Bronchial epithelial cell (primary cell): ENCODE data around the gene SUMO4. TPM values are rescaled to one million over a fixed set of nuclear protein-coding genes. Genes with fewer than 3 reads are reported as not detected.

Experiments used
- DNase-seq: peaks from one replicate; pipeline ENCODE4 v3.0.0-alpha.2; 2010; ENCODE audit warnings: low read depth
- FAIRE-seq: peaks from 2 replicates; lab custom pipeline; 2011; peaks lifted over from hg19 to GRCh38; lab: Jason Lieb, UNC
- H3K27me3 ChIP-seq: 2 replicates; pipeline ENCODE4 v1.5.1; 2011; ENCODE audit warnings: low read length; ENCODE audit not compliant: control insufficient read depth, insufficient read depth
- H3K36me3 ChIP-seq: 2 replicates; pipeline ENCODE4 v1.5.1; 2011; ENCODE audit warnings: low read length; ENCODE audit not compliant: control insufficient read depth, insufficient read depth
- H3K4me3 ChIP-seq: 2 replicates; pipeline ENCODE4 v1.5.1; 2011; ENCODE audit warnings: mild to moderate bottlenecking, low read depth, low read length, control low read depth
- total RNA-seq: library from RNA; depleted of rRNA; stranded (reverse); fragments of >200 nt; gene quantifications from 2 replicates; pipeline ENCODE4 v1.2.1, GENCODE V29; 2014
- TF ChIP-seq, protein P1 (sequence below): IDR thresholded peaks from 2 replicates; pipeline ENCODE4 v1.5.1; 2011; ENCODE audit warnings: mild to moderate bottlenecking, moderate library complexity, low read length, control low read depth, inconsistent platforms; ENCODE audit not compliant: insufficient read depth, severe bottlenecking

The SUMO4 gene
- total RNA-seq, 1 donor from 2014 or later: 0.79 TPM

DNA sequence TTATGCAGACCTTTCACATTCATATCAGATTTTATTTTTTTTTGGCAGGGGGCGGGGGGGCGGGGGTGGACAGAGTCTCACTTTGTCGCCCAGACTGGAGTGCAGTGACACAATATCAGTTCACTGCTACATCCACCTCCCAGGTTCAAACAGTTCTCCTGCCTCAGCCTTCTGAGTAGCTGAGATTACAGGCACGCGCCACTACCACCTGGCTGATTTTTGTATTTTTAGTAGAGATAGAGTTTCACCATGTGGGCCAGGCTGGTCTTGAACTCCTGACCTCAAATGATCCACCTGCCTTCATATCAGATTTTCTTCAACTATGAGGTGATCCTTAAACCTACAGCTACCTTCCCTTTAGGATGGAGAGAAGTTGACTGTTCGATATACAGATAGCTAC is 8.0 kb upstream of the SUMO4 start:
- DNase-seq: no peak
- Histone ChIP-seq H3K27me3 (no peaks in the 10 kb centered on the region), H3K36me3 (no peaks in the 10 kb centered on the region), H3K4me3 (no peak overlapping the region)
- FAIRE-seq: no peak
- TF ChIP-seq, protein P1, sequence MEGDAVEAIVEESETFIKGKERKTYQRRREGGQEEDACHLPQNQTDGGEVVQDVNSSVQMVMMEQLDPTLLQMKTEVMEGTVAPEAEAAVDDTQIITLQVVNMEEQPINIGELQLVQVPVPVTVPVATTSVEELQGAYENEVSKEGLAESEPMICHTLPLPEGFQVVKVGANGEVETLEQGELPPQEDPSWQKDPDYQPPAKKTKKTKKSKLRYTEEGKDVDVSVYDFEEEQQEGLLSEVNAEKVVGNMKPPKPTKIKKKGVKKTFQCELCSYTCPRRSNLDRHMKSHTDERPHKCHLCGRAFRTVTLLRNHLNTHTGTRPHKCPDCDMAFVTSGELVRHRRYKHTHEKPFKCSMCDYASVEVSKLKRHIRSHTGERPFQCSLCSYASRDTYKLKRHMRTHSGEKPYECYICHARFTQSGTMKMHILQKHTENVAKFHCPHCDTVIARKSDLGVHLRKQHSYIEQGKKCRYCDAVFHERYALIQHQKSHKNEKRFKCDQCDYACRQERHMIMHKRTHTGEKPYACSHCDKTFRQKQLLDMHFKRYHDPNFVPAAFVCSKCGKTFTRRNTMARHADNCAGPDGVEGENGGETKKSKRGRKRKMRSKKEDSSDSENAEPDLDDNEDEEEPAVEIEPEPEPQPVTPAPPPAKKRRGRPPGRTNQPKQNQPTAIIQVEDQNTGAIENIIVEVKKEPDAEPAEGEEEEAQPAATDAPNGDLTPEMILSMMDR: no peak

DNA sequence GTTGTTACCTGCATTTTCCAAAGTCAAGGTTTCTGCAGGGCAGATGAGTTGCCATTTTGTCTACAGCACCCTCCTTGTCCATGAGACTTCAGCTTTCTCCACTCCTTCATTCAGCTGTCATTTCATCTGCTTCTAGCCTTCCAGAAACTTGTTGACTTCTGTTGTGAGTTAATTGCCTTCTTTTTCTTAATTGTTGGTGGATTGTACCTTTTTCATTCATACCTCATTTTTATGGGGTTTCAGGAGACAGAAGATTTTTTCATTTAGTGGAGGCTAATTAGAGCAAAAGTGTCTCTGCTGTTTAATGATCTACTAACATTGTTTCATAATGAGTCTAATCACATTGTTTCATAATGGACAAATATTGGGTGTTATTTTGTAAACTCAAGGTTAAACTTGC is 7.5 kb upstream of the SUMO4 start:
- no peak for FAIRE-seq
- TF ChIP-seq, protein P1: no peak
- Histone ChIP-seq H3K27me3 (no peaks in the 10 kb centered on the region), H3K36me3 (peaks cover 2% of the 10 kb centered on the region), H3K4me3 (no peak overlapping the region)
- DNase-seq: no peak

DNA sequence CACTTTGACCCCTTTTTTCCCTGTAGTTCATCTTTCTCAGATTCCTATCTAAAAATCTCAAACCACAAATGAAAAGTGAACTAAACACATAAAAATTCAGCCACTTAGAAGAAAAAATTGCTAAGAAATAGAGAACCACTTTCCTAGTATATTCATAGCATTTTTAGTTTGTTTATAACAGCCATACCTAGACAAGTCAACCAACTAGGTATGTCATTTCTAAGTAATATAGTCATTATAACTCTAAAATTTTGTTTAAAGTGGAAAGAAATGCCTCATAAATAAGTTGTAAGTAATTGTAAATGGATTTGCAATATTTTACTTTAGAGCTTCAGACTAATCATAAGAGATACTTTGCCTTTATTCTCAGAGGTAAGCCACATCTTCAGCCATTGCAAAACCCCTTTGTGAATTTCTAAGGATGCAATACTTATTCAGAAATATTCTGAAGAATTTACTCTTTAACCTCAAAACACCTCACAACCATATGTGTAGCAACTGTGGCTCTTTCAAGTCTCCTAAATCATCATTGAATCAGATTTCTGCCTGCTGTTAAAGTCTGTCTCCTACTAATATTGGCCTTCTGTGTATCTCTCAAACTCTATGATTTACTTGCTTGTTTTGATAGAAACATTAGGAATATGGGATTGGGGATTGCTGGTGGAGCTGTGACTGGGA is 6.9 kb upstream of the SUMO4 start:
- peaks cover 2% of the 10 kb centered on the region for H3K36me3 ChIP-seq
- FAIRE-seq: no peak

DNA sequence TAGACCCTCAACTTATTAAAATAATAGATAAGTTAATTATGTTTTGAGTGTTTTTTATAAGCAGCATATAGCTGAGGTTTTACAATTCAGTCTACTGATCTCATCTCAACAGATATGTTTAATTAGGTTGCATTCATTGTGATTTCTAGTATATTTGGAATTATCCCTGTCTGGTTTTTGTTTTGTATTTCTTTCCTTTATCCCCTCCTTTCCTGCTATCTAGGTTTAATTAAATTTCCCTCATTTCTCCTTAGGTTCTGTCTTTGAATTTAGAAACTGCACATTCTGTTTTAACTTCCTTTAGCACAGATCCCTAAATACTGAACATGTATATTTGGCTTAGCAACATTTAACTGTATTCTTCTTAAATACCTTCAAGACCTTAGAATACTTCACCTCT is 4.9 kb upstream of the SUMO4 start:
- TF ChIP-seq, protein P1: no peak
- Histone ChIP-seq H3K27me3 (no peaks in the 10 kb centered on the region), H3K36me3 (peaks cover 4% of the 10 kb centered on the region), H3K4me3 (no peak overlapping the region)
- DNase-seq (no peak), FAIRE-seq (no peak)

More for the DNA sequence above, 6.9 kb upstream of the SUMO4 start:
- Histone ChIP-seq H3K4me3 (no peak overlapping the region), H3K27me3 (no peaks in the 10 kb centered on the region)
- TF ChIP-seq, protein P1: no peak
- no peak for DNase-seq

GRCh38 chr6:149397384-149397783 is 2.7 kb upstream of the SUMO4 start:
- H3K27me3 ChIP-seq: no peaks in the 10 kb centered on the region
- FAIRE-seq (no peak), DNase-seq (no peak)
- H3K4me3 ChIP-seq: no peak overlapping the region
- TF ChIP-seq, protein P1: no peak
- peaks cover 7% of the 10 kb centered on the region for H3K36me3 ChIP-seq

DNA sequence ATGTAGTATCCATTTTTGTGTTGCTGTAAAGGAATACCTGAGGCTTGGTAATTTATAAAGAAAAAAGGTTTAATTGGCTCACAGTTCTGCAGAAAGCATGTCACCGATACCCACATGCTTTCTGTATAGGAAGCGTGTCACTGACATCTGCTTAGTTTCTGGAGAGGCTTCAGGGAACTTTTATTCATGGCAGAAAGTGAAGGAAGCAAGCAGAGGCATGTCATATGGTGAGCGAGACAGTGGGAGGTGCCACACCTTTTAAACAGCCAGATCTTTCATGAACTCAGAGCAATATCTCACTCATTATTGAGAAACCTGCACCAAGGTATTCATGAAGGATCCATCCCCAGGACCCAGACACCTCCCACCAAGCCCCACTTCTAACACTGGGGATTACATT is 3.5 kb downstream of the SUMO4 start:
- H3K36me3 ChIP-seq: peaks cover 5% of the 10 kb centered on the region
- DNase-seq (peak; percentile 82), FAIRE-seq (no peak)
- no peaks in the 10 kb centered on the region for H3K27me3 ChIP-seq
- TF ChIP-seq, protein P1: no peak
- no peak overlapping the region for H3K4me3 ChIP-seq
